Urothelium cell line (cell line): ENCODE data around the gene PPP2R3C.
"Not testable (repeated sequence)": the region's sequence is repeated elsewhere in the genome, so short reads cannot be mapped to it uniquely, and the experiment has no call there.

Source experiments
- DNase-seq: peaks from one replicate; pipeline ENCODE4 v3.0.0; 2011; ENCODE audit warnings: low spot score, mixed read lengths
- FAIRE-seq: peaks from 2 replicates; lab custom pipeline; 2011; peaks lifted over from hg19 to GRCh38; lab: Jason Lieb, UNC

PPP2R3C gene

DNA sequence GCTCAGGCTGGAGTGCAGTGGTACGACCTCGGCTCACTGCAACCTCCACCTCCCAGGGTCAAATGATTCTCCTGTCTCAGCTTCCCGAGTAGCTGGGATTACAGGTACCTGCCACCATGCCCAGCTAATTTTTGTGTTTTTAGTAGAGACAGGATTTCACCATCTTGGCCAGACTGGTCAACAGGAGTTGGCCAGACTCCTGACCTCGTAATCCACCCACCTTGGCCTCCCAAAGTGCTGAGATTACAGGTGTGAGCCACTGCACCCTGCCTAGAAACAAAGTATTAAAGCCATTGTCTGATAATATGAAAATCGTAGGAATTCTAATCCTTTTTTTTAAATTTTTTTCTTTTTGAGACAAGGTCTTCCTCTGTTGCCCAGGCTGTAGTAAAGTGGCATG, 56.1 kb downstream of the PPP2R3C start:
- not testable (repeated sequence) for DNase-seq, FAIRE-seq

DNA sequence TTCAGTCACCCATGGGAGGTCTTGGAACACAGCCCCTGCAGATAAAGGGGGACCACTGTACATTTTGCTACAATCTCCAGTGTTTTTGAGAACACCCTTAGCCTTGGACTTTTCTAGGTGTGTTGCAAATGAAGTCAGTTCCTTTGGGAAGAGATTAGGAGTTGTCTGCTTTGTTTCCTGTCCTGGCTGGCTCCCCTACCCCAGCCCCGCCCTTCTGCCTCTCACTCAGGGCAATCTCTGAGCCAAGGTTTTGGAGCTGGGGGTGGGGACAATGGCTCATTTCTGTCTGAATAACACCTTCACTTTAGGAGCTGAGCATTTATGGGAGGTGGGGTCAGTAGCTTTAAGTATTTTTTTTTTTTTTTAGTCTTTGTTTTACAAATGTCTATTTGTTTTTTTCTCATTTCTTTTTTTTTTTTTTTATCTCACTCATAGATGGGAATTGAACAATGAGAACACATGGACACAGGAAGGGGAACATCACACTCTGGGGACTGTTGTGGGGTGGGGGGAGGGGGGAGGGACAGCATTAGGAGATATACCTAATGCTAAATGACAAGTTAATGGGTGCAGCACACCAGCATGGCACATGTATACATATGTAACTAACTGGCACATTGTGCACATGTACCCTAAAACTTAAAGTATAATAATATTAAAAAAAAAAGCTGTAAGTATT, 60.5 kb downstream of the PPP2R3C start:
- not testable (repeated sequence) for FAIRE-seq
- DNase-seq: peak; percentile 65

- DNase-seq (no peak), FAIRE-seq (no peak)
Observed at GRCh38 chr14:35052637-35053036, 69.2 kb downstream of the PPP2R3C start.

- FAIRE-seq (no peak), DNase-seq (no peak)
Observed at GRCh38 chr14:35051796-35052195, 70.0 kb downstream of the PPP2R3C start.

DNA sequence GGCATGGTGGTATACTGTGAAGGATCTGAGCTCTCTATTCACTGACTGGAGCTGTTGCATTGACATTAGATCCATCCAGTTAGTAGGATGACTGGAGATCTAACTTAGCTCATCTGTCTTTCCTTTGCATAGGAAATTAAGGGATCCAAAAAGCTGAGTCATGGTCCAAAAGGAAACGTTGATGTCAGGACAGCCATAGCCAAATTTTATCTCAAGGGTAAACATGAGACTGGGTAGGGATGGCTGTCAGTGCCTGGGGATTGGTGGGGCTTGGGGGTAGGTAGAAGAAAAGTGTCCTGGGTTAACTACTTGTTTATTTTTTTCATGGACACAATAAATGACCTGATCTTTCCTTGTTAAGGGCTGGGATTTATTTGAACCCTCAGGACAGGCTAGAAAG, 71.1 kb downstream of the PPP2R3C start:
- FAIRE-seq: no peak
- DNase-seq: no peak

- no peak for FAIRE-seq
Observed at GRCh38 chr14:35047976-35048513, 73.7 kb downstream of the PPP2R3C start.

DNA sequence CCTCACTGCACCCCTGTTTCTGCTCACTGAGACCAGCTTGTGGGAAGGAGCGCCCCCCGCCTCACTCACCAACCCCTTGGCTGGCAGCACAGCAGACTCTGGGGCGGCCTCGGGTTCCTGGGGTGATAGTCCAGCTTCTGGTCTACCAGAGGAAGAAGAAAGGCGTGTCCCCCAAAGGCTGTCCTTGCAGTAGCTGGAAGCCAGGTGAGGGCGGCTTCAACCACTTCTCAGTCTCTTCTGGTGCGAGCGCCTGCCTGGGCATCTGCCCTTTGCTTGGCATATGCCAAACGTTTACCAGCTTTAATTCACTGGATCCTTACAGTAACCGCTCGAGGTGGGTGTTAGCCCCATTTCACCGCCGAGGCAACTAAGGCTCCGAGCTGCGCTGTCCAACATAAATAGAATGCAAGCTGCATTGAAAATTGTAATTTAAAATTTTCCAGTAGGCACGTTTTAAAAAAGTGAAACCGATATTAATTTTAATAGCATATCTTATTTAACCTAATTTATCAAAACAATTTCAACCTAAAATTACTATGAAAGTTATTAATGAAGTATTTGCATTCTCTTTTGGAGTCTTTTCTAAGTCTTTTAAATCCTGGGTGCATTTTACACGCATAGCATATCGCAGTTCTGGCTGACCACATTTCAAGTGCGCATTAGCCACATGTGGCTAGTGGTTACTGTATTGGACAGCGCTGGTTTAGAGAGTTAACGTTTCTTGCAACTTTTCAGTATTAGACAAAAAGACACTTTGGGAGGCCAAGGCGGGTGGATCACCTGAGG, 74.8 kb downstream of the PPP2R3C start:
- FAIRE-seq (no peak), DNase-seq (peak; percentile 40)

More at GRCh38 chr14:35047976-35048513, 73.7 kb downstream of the PPP2R3C start:
- no peak for DNase-seq

DNA sequence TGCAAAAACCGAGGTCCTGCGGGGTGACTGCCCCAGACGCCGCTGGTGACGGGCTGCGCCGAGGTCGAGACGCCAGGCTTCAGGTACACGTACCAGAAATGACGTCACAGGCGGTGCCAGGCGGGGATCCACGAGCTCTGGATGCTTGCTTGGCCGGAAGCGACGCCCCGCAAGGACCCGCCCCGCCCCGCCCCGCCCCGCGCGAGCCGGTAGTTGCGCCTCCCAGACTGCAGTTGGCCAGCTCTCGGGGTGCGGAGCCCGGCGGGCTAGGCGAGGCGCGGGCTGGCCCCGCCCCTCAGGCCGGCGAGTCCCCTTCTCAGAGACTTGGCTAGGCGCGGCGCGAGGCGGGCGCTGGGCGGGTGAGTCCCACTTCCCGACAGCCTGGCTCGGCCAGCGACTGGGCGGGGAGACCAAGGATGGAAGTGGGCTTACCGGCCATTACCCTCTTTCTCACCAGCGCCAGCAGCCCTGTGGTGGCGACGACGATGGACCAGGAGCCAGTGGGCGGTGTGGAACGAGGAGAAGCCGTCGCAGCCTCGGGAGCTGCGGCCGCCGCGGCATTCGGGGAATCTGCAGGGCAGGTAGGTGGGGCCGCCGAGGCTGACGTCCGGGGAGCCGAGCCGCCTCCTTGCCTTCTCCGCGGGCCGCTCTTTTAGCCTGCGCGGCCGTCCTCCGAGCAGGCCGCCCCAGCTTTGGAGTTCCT, 75.6 kb downstream of the PPP2R3C start, which contains the start of gene FAM177A1:
Gene FAM177A1 (plus strand): TSS at position 225 of the 703 bp plus-strand sequence. CDS start 192 bp downstream, at position 417.
- FAIRE-seq: peak; percentile 75
- peak; percentile 98 for DNase-seq

GRCh38 chr14:35045798-35046047, 76.1 kb downstream of the PPP2R3C start:
- no peak for DNase-seq

GRCh38 chr14:35044939-35045797, 76.6 kb downstream of the PPP2R3C start:
- DNase-seq: no peak
- no peak for FAIRE-seq

More at GRCh38 chr14:35045798-35046047, 76.1 kb downstream of the PPP2R3C start:
- no peak for FAIRE-seq

DNA sequence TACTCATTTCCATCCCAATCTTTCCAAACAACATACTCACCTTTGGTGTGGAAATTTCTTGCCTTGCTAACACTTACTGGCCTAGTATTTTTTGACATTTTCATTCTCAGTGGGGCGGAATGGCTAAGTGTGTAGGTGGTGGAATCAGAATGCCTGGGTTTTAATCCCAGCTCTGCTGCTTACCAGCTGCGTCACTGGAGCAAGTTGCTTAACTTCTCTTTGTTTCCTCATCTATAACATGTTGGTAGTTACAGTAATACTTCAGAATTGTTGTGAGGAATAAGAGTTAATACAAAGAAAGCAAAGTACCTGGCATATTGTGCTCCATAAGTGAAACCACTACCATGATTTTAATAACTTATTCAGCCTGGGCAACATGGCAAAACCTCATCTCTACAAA, 78.7 kb downstream of the PPP2R3C start:
- DNase-seq (no peak), FAIRE-seq (no peak)

DNA sequence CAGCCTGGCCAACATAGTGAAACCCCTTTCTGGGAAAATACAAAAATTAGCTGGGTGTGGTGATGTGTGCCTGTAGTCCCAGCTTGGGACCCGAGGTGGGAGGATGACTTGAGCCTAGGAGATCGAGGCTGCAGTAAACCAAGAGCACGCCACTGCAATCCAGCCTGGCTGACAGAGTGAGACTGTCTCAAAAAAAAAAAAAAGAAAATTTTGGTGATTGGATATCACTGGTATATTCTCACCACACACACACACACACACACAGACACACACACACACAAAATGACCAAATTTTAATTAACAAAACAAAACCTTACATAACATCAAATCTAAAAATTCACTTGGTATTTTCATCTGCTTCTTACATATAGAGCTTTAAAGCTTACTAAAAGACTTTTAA, 79.2 kb downstream of the PPP2R3C start:
- no peak for FAIRE-seq
- no peak for DNase-seq

DNA sequence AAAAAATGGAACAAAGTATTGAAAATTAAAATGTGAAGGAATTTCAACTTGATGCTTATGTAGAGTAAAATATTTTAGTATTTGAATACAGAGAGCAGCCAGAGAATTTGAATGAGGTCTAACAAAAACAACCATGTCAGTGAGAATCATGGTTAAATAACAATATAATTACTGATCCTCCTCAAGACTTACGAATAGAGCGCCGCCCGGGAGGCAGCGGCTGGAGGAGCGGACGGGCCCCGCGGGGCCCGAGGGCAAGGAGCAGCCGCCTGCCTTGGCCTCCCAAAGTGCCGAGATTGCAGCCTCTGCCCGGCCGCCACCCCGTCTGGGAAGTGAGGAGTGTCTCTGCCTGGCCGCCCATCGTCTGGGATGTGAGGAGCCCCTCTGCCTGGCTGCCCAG, 83.5 kb downstream of the PPP2R3C start:
- DNase-seq, FAIRE-seq: not testable (repeated sequence)
